Suppressor macrophage treated with lipopolysaccharide for 1 hour (primary cell): ENCODE measurements around the gene AHCYL1.

Source experiments
- DNase-seq, 3 donors: peaks; one replicate each; pipeline ENCODE4 v3.0.0-alpha.2; 2020 to 2022

The AHCYL1 gene

GRCh38 chr1:109977225-109977624, 7.3 kb upstream of the AHCYL1 start:
- DNase-seq = no peak

DNA sequence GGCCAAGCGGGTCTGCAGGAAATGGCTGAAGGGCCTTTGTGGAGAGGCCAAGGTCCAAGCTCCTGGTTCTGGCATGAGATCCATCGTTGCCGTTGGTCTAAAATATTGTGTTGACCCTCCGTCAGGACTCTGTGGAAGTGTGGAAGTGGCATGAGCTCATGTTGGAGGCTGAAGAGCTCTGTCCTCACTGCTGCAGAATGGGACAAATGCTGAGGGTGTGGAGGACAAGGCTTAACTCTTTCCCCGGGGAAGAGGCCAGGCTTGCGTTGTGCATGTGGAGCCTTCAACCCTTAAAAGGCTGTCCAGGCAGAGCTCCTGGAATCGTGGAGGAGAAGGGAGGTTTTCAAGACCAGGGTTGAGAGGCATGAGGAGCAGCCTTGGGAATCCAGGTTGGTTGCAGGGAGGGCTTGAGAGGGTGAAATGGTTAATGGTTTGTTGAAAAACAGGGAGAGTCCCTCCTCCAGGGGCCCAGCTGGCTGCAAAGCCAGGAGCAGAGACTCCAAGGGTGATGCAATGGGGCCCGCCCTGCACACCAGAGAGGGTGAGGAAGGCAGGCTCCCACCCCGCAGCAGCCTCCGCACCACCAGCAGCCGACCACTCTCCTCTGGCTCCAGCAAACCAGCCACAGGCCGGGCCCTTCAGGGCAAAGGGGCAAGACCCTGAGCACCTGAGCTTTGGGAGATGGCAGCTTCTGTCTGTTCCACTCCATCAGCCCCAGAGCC, 6.7 kb upstream of the AHCYL1 start:
- no peak for DNase-seq

DNA sequence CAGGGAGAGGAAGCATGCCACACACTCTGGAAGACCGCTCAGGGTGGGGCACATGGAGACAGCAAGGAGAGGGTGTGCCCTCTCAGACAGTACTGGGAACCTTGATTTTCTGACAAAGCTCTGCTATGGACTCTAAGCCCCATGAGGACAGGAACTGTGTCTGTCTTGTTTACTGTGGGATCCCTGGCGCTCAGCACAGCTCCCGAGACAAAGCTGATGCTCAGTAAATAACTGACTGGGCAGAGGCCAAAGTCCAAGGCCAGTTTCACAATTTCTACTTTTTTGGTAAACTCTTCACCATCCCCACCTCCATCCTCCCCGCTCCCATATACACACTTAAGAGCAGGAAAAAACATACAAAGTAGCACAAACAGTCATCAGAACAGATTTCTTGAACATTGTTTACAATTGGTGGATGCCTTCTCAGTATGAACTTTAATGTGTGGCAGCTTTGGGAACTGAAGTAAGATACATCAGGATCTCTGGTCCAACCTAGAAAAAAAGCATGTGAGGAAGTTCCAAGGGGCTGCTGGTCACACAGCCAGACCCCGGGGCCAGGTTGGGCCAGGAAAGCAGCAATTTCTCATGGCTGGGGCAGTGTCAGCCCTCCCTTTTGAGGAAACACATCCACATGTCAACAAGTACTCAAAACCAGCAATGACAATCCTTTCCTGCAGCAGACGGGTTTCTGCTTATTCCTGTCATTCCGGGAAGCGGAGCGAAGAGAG, 5.6 kb upstream of the AHCYL1 start:
- no peak for DNase-seq

GRCh38 chr1:109979489-109980091, 5.0 kb upstream of the AHCYL1 start:
- peak; percentile 69 to 79 (median 72) for DNase-seq

- no peak for DNase-seq
Measured at GRCh38 chr1:109980324-109981003, 4.1 kb upstream of the AHCYL1 start.

GRCh38 chr1:109981004-109981335, 3.6 kb upstream of the AHCYL1 start:
- DNase-seq = peak; percentile 38 to 56 (median 48)

DNA sequence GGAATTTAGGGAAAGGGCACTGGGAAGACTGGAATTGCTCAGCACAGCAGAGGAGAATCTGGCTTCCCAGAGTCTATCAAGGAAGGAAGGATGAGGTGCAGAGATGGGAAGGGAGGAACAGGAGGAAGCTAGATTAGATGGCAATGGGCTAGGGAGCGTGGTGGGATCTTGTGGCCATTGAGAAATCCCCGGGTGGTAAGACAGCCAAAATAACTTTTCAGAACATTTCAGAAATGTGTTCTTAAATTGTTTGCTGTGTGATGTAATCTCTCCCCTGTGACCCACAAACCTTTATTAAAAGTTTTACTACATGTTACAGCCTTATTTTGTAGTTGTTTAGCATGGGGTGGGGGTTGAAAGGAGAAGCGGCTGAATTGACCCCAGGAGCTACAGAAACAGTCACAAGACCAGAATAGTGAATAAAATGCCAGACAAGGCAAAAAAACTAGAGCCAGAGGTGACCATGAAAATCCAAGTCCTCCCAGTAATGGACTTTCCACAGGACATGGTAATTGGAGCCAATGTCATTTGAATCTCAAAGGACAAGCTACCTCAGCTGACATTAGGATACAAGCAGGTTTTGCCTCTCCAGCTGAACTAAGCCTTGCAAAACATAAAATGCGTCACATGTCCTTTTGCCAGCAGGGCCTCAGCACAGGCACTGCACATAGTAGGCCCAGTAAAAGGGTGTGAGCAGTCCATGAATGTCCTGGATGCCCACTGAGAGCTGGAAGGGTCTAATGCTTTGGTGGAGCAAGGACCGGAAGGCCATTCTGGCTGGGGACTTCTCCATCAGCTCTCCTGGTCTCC, 980 bp upstream of the AHCYL1 start:
- DNase-seq = peak in 1 of 3 donors; percentile 46

DNA sequence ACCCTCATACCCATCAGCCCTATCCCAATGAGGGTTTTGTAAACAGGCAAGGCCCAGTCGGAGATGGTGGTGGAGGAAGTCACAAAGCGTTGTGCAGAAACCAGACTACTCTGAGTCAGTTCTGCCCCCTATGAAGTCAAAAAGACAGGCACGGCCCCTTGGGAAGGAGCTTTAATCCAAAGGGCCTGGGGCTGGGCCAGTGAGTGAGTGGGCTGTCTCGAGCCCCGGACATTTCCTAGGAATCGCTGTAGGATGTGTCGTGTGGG, 442 bp upstream of the AHCYL1 start:
- peak; percentile 28 to 38 (median 34) for DNase-seq

DNA sequence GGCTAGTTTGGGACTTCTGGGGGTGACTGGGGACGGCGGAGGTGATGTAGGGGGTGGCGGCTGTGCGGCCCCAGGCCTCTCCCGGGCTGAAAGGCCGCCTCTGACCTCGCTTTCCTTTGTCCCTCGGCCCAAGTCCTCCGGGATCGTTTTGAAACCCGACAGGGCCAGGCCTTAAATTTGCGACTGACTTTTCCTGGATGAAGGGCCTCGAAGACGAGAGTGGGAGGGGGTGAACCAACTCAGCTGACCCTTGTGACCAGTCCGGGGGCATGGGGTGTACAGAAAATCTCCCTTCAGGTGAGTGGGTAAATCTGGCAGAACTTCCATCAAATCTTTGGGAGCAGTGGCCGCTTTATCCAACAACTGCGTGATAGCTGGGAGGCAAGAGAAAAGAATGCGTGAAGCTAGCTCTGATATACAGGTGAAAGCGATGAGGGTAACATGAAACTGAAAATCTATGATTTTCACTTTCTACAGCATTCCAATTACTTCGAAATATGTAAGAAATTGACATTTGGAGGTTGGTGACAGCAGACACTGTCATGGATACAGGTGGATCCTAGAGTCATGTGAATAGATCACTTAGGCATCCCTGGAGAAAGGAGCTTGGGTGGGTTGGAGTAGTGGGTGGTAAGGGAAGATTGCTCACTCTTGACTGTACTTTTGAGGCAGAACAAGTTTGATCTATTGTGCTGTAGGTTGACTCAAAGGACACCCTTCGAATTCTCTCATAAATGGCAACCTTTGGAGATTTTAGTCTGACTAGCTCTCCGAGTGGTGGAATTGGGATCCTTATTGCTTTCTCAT, 885 bp downstream of the AHCYL1 start:
- peak; percentile 41 to 55 (median 47) for DNase-seq

- DNase-seq = no peak
Measured at GRCh38 chr1:109986054-109986444, 1.5 kb downstream of the AHCYL1 start.

DNA sequence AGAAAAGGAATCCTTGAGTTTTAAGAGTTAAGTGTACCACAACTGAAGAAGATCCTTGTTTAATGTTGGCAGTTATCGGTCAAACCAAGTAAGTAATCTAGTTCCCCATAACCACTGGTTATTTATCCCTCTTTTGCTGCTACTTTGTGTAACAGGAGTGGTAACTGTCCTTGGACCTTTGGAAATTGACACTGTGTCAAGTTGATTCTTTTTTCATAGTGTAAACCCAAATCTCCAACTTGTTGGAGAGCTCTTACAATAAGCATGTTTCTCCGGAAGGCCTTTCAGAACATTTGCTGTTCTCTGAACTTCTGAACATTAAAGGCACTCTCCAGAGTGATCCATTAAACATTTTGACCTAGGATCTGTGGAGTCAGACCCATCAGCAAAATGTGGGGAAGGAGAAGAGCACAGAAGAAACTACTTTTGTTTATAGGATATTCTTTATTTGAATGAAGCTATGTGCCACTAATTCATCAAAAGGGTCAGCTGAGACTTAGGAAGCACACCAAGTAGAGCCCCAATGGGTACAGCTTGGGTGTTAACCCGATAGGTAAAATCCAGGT, 3.9 kb downstream of the AHCYL1 start:
- DNase-seq = no peak

GRCh38 chr1:109989506-109990301, 5.1 kb downstream of the AHCYL1 start:
- peak; percentile 59 to 86 (median 84) for DNase-seq

GRCh38 chr1:109990302-109990653, 5.7 kb downstream of the AHCYL1 start:
- peak in 1 of 3 donors; percentile 28 for DNase-seq

DNA sequence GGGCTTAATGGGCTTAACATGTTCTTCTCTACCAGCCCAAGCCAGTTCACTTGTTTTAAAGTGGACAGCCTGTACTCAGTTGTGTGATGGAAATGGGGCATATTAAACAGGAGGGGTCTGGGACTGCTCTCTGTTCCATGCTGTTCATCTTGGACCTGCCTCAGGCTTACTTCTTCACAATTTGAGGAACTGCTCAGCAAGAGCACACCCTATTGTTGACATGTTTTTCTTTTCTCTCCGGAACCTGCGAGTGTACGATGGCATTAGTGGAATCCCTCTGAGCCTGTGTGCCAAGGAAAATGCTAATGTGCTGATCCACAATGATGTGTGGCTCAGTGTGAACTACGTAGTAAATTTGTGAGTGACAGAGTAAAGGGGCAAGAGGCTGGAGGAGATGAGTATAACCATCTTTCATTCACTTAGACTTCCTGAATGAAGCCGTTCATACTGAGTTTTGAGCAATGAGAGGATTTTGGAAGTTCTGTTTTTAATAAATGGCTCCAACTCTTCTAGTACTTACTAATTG, 6.9 kb downstream of the AHCYL1 start:
- DNase-seq = no peak

DNA sequence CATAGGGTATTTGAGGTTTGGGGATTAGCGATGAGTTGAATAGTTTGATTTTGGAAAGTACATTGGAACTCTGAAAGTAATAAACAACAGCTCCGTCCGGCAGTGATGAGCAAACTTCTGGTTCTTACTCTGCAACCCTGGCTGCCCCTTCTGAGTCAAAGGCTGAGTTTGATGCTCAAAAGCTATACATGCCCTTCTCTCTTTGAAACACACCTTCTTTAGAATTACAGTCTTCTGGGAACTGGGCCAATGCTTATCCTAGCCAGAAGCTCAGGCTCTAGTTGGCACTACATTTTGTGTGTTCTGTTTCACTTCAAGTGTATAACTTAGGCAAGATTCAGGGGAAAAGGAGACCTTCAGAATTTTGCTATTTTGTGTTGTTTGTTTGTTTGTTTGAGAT, 9.3 kb downstream of the AHCYL1 start:
- no peak for DNase-seq

DNA sequence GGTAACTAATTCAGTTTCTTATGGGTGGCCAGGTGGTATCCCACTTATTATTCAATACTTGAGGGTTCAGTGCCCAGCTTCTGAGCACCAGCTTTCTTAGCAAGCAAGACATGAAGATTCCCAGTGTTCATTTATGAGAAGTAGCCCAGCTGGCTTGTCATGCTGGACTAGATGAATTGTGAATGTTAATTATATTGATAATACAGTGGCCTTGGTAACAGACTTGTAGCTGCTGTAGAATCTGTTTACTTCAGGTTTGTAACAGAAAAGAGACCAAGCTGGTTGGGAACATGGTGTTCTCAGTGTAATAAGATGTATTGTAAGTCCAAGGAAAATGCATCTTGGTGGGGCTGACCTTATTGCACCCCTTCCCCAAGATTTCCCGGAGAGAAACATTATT, 10.1 kb downstream of the AHCYL1 start:
- DNase-seq = no peak

DNA sequence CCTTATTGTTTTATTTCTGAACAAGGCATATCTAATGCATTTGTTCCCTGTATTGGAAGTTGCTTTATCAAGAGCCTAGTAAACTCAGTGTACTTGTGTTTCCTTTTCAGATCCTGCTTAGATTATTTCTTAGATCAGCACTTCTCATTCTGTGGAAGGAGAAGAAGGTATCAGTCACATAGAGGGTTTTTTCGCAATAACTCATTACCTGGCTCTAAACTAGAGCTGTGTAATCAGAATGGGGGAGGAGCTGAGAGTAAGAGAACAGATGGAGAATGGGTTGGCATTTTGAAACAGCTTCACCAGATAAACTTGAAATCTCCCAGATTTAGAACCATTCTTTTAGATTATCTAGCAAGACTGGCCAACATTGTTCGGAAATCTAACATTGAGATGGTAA, 11.0 kb downstream of the AHCYL1 start:
- no peak for DNase-seq

GRCh38 chr1:109996476-109996875, 11.9 kb downstream of the AHCYL1 start:
- peak; percentile 21 to 68 (median 66) for DNase-seq

- no peak for DNase-seq
Measured at GRCh38 chr1:109997204-109997866, 12.8 kb downstream of the AHCYL1 start.

DNA sequence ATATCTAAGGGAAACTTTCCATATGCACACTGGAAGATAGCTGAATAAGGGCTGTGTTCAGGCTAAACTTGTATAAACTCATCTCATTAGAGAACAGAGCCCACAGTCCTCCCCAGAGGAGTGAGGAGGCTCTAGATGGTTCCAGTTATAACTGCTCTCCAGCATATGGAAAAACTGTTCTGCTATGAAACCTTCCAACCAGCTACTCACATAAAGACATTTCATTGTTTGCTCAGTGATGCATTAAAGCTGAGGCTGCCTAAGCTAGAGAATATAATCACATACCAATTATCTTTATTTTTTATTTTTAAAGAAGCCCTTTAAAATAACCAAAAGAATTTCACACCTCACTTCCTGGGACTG, 13.3 kb downstream of the AHCYL1 start:
- DNase-seq = no peak
